Activated naive CD8-positive, alpha-beta T cell (primary cell): Measurements from ENCODE around the gene GRPEL2.
A peak's percentile ranks its signal among the peaks of the same experiment; 100 is the strongest.

Experiments
- H3K27ac Mint-ChIP-seq: one replicate; pipeline ENCODE4 v1.8.0; 2021; ENCODE audit warnings: mixed read lengths
- H3K27me3 Mint-ChIP-seq: one replicate; pipeline ENCODE4 v1.8.0; 2021; ENCODE audit warnings: mixed read lengths
- H3K36me3 Mint-ChIP-seq: one replicate; pipeline ENCODE4 v1.8.0; 2021; ENCODE audit warnings: mixed read lengths
- H3K4me1 Mint-ChIP-seq: one replicate; pipeline ENCODE4 v1.8.0; 2021; ENCODE audit warnings: low read depth, mixed read lengths
- H3K4me3 Mint-ChIP-seq: one replicate; pipeline ENCODE4 v1.8.0; 2021; ENCODE audit warnings: mild to moderate bottlenecking, mixed read lengths
- H3K9me3 Mint-ChIP-seq: one replicate; pipeline ENCODE4 v1.8.0; 2021; ENCODE audit warnings: low read depth, mixed read lengths

GRPEL2 gene

GRCh38 chr5:149328177-149328576 lies 17.1 kb upstream of the GRPEL2 start:
- H3K36me3 Mint-ChIP-seq = peaks cover 2% of the 10 kb centered on the region
- no peaks in the 10 kb centered on the region for H3K9me3 Mint-ChIP-seq
- no peak overlapping the region for H3K4me3 Mint-ChIP-seq
- H3K4me1 Mint-ChIP-seq = no peaks in the 10 kb centered on the region
- H3K27ac Mint-ChIP-seq = no peak overlapping the region
- no peaks in the 10 kb centered on the region for H3K27me3 Mint-ChIP-seq

- Mint-ChIP-seq H3K27ac (no peak overlapping the region), H3K36me3 (no peaks in the 10 kb centered on the region), H3K27me3 (no peaks in the 10 kb centered on the region), H3K9me3 (no peaks in the 10 kb centered on the region), H3K4me1 (no peaks in the 10 kb centered on the region), H3K4me3 (no peak overlapping the region)
Measured at GRCh38 chr5:149333711-149334443, 11.4 kb upstream of the GRPEL2 start.

GRCh38 chr5:149337736-149338135 lies 7.6 kb upstream of the GRPEL2 start:
- Mint-ChIP-seq H3K27me3 (no peaks in the 10 kb centered on the region), H3K4me3 (no peak overlapping the region), H3K36me3 (no peaks in the 10 kb centered on the region), H3K27ac (no peak overlapping the region), H3K4me1 (no peaks in the 10 kb centered on the region), H3K9me3 (no peaks in the 10 kb centered on the region)

- H3K4me1 Mint-ChIP-seq = peaks cover under 1% of the 10 kb centered on the region
- H3K27me3 Mint-ChIP-seq = no peaks in the 10 kb centered on the region
- no peak overlapping the region for H3K27ac Mint-ChIP-seq
Measured at GRCh38 chr5:149338364-149338763, 6.9 kb upstream of the GRPEL2 start.

GRCh38 chr5:149340920-149341319 lies 4.4 kb upstream of the GRPEL2 start:
- H3K4me1 Mint-ChIP-seq = peaks cover 17% of the 10 kb centered on the region
- H3K27me3 Mint-ChIP-seq = no peaks in the 10 kb centered on the region
- no peaks in the 10 kb centered on the region for H3K9me3 Mint-ChIP-seq
- H3K36me3 Mint-ChIP-seq = no peaks in the 10 kb centered on the region
- H3K27ac Mint-ChIP-seq = no peak overlapping the region
- no peak overlapping the region for H3K4me3 Mint-ChIP-seq

More at GRCh38 chr5:149338364-149338763, 6.9 kb upstream of the GRPEL2 start:
- Mint-ChIP-seq H3K4me3 (no peak overlapping the region), H3K36me3 (no peaks in the 10 kb centered on the region), H3K9me3 (no peaks in the 10 kb centered on the region)

- peaks cover 24% of the 10 kb centered on the region for H3K4me1 Mint-ChIP-seq
- no peaks in the 10 kb centered on the region for H3K9me3 Mint-ChIP-seq
- H3K27me3 Mint-ChIP-seq = no peaks in the 10 kb centered on the region
- no peaks in the 10 kb centered on the region for H3K36me3 Mint-ChIP-seq
- H3K4me3 Mint-ChIP-seq = no peak overlapping the region
- no peak overlapping the region for H3K27ac Mint-ChIP-seq
Measured at GRCh38 chr5:149341876-149342275, 3.4 kb upstream of the GRPEL2 start.

- H3K27ac Mint-ChIP-seq = peak overlapping the region; percentile 59
- peaks cover 47% of the 10 kb centered on the region for H3K4me1 Mint-ChIP-seq
- no peaks in the 10 kb centered on the region for H3K27me3 Mint-ChIP-seq
- H3K36me3 Mint-ChIP-seq = peaks cover 11% of the 10 kb centered on the region
- H3K9me3 Mint-ChIP-seq = no peaks in the 10 kb centered on the region
- peak overlapping the region; percentile 99 for H3K4me3 Mint-ChIP-seq
Measured at GRCh38 chr5:149344151-149344550, 1.1 kb upstream of the GRPEL2 start.

- Mint-ChIP-seq H3K36me3 (peaks cover 23% of the 10 kb centered on the region), H3K9me3 (no peaks in the 10 kb centered on the region), H3K4me1 (peaks cover 64% of the 10 kb centered on the region), H3K27ac (peak overlapping the region; percentile 99), H3K27me3 (no peaks in the 10 kb centered on the region), H3K4me3 (peak overlapping the region; percentile 99)
Measured at GRCh38 chr5:149345892-149346222, 558 bp downstream of the GRPEL2 start.

- peaks cover 29% of the 10 kb centered on the region for H3K36me3 Mint-ChIP-seq
- H3K4me1 Mint-ChIP-seq = peaks cover 79% of the 10 kb centered on the region
- H3K9me3 Mint-ChIP-seq = no peaks in the 10 kb centered on the region
- peak overlapping the region; percentile 99 for H3K4me3 Mint-ChIP-seq
- H3K27me3 Mint-ChIP-seq = no peaks in the 10 kb centered on the region
- peak overlapping the region; percentile 94 for H3K27ac Mint-ChIP-seq
Measured at GRCh38 chr5:149348518-149348917, 3.2 kb downstream of the GRPEL2 start.

GRCh38 chr5:149349382-149349781 lies 4.1 kb downstream of the GRPEL2 start:
- Mint-ChIP-seq H3K4me1 (peaks cover 79% of the 10 kb centered on the region), H3K4me3 (peak overlapping the region; percentile 99), H3K27ac (peak overlapping the region; percentile 94), H3K9me3 (no peaks in the 10 kb centered on the region), H3K27me3 (no peaks in the 10 kb centered on the region), H3K36me3 (peaks cover 29% of the 10 kb centered on the region)

GRCh38 chr5:149352169-149352568 lies 6.9 kb downstream of the GRPEL2 start:
- Mint-ChIP-seq H3K36me3 (peaks cover 31% of the 10 kb centered on the region), H3K9me3 (no peaks in the 10 kb centered on the region), H3K4me3 (no peak overlapping the region), H3K27me3 (no peaks in the 10 kb centered on the region), H3K27ac (peak overlapping the region; percentile 41), H3K4me1 (peaks cover 75% of the 10 kb centered on the region)

- no peak overlapping the region for H3K4me3 Mint-ChIP-seq
- peak overlapping the region; percentile 62 for H3K27ac Mint-ChIP-seq
Measured at GRCh38 chr5:149353911-149354310, 8.6 kb downstream of the GRPEL2 start.

GRCh38 chr5:149355688-149356087 lies 10.4 kb downstream of the GRPEL2 start:
- Mint-ChIP-seq H3K4me3 (no peak overlapping the region), H3K36me3 (peaks cover 12% of the 10 kb centered on the region)

More at GRCh38 chr5:149353911-149354310, 8.6 kb downstream of the GRPEL2 start:
- peaks cover 70% of the 10 kb centered on the region for H3K4me1 Mint-ChIP-seq
- no peaks in the 10 kb centered on the region for H3K9me3 Mint-ChIP-seq
- H3K36me3 Mint-ChIP-seq = peaks cover 23% of the 10 kb centered on the region
- H3K27me3 Mint-ChIP-seq = no peaks in the 10 kb centered on the region

GRCh38 chr5:149356391-149356790 lies 11.1 kb downstream of the GRPEL2 start:
- Mint-ChIP-seq H3K27ac (peak overlapping the region; percentile 1), H3K27me3 (no peaks in the 10 kb centered on the region), H3K9me3 (no peaks in the 10 kb centered on the region), H3K36me3 (peaks cover 9% of the 10 kb centered on the region), H3K4me1 (peaks cover 67% of the 10 kb centered on the region), H3K4me3 (no peak overlapping the region)

More at GRCh38 chr5:149355688-149356087, 10.4 kb downstream of the GRPEL2 start:
- H3K4me1 Mint-ChIP-seq = peaks cover 68% of the 10 kb centered on the region
- no peaks in the 10 kb centered on the region for H3K27me3 Mint-ChIP-seq
- no peaks in the 10 kb centered on the region for H3K9me3 Mint-ChIP-seq
- peak overlapping the region; percentile 61 for H3K27ac Mint-ChIP-seq

GRCh38 chr5:149357370-149358293 lies 12.3 kb downstream of the GRPEL2 start, which contains the start of gene PCYOX1L:
TSS of gene PCYOX1L (plus strand) at chr5:149358046. CDS start at chr5:149358069, 23 bp downstream.
- Mint-ChIP-seq H3K9me3 (no peaks in the 10 kb centered on the region), H3K27ac (peak within 1 kb of the TSS; percentile 89), H3K4me1 (peaks cover 60% of the 10 kb centered on the region), H3K27me3 (no peaks in the 10 kb centered on the region), H3K4me3 (peak within 1 kb of the TSS; percentile 94), H3K36me3 (peaks cover 5% of the 10 kb centered on the region)
